ENCODE results near the gene SNAPC4.

GRCh38 chr9:136399176-136400037, 563 bp downstream of the SNAPC4 start:
- no peak for TF ChIP-seq CTCF (conservative IDR thresholded peaks at IDR 0.05; ENCODE audit: low read depth, low read length)
- no peak for TF ChIP-seq EZH2 (IDR thresholded peaks at IDR 0.05; ENCODE audit: borderline replicate concordance, low read depth, low read length, poor library complexity, severe bottlenecking)

Data from A673 (cell line).